GM20431 (cell line): Measurements from ENCODE around the gene IGF2BP3.

Source experiments
- in situ Hi-C: fragments of 300-500 bp; cut with MseI, MboI; formaldehyde crosslinking; loops from one replicate; pipeline ENCODE4 v1.15.0; 2020; ENCODE audit warnings: low sequenced_read_pairs; ENCODE audit not compliant: unreplicated experiment

The IGF2BP3 gene

DNA sequence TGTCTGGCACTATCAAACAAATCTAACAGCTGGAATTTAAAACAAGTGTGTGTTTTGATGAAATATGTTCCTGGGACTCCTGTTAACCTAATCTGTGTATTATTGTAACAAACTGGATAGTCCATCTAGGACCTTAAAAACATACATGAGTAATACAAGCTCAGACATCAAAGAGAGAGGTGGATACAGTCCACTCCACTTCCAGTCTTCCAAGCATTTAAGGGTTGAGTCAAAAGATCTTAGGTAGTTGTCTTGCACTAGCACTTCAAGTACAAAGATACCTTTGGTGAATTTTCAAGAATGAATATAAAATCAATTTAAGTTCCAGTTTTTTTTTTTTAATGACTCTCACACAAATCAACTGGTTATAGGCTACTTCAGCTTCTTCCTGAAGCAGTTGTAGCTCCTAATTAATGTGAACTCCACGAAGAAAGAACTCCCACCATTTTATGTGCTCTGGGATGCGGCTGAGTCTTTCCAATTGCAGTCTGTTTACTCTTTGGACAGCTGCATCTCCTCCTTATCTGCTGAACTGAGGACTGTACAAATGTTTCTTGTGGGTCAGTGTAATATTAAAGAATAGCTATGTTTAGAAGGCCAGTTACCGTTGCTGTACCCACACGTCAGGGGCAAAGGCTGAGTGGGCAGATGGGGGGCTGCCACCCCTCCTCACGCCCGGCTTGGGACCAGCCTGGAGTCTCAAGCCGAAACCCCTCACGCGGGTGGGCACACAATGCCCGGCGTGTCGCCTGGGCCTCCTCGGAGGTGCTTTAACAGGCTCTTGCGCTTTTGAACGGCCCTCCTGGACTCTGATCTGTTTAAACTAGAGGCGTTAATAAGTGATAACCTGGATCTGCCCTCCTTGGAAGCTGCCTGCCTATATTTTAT is 2.9 kb upstream of the IGF2BP3 start:
- in situ Hi-C loops, result no loop called here

- in situ Hi-C loops, result no loop called here
Measured at GRCh38 chr7:23472556-23472955, 2.3 kb upstream of the IGF2BP3 start.

- in situ Hi-C loops, result no loop called here
Measured at GRCh38 chr7:23472046-23472445, 1.8 kb upstream of the IGF2BP3 start.

- in situ Hi-C loops, result no loop called here
Measured at GRCh38 chr7:23471106-23471859, 992 bp upstream of the IGF2BP3 start.

- in situ Hi-C loops, result no loop called here
Measured at GRCh38 chr7:23469961-23470250, 385 bp downstream of the IGF2BP3 start.

DNA sequence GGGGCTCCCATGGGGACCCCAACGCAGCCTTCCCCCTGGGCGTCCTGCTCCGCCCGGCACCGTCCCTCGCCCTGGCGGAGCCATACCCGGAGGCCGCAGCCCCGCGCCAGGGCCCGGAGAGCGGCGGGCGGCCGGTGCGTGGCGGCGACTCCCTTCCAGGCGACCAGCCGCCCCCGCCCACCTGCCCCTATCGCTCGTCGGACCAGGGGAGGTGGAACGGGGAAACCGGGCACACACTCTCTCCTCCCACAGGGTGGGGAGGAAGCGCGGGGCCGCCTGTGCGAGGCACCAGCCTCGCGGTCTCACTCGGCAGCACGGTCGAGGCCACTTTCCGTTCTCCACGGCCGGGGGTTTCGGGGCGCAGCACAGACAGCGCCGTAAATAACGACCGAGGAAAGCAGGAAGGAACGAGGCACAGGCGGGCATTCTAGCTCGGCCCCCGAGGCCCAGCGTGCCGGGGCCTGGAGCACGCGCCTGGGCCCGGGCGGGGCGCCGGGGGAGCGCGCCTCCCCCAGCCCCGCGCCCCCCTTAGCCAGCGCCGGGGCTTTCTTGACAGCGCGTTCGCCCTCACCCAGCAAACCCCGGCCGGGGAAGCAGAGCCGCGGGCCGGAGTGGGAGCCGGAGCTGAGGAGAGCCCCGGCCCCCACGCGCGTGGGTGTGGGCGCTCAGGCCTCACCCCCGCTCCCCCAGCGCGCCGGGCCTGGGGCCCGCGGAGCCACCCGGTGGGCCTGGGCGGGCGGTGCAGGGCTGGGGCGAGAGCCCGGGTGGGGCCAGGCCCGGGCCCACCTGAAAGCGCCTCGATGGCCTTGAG is 936 bp downstream of the IGF2BP3 start:
- in situ Hi-C loops, result no loop called here

DNA sequence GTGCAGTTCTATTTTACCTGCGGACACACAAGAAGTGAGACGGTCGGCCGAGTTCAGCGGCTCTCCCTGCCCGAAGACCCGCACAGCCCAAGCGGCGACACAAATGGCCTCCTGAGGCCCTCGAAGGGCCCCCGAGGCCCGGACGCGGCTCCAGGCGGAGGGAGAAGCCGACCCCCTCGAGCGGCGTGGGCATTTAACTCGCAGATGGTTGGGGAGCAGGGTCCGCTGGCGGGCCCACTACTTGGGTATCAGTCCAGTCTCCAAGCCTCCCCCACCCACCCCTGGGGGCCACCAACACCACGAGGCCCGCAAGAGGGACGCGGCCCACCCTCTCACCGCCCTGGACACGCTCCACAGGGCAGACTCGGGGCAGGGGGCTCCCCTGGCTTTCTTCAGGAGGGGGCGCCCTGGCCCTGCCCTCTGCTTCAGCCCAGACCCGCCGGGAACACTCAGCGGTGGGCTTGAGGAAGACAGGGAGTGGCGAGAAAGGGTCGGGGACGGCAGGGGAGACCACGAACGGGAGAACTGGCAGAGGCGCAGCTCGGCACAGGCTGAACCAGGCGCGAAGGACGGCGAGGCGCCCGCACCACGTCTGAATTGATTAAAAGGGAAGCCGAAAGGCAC is 1.7 kb downstream of the IGF2BP3 start:
- in situ Hi-C loops, result no loop called here

DNA sequence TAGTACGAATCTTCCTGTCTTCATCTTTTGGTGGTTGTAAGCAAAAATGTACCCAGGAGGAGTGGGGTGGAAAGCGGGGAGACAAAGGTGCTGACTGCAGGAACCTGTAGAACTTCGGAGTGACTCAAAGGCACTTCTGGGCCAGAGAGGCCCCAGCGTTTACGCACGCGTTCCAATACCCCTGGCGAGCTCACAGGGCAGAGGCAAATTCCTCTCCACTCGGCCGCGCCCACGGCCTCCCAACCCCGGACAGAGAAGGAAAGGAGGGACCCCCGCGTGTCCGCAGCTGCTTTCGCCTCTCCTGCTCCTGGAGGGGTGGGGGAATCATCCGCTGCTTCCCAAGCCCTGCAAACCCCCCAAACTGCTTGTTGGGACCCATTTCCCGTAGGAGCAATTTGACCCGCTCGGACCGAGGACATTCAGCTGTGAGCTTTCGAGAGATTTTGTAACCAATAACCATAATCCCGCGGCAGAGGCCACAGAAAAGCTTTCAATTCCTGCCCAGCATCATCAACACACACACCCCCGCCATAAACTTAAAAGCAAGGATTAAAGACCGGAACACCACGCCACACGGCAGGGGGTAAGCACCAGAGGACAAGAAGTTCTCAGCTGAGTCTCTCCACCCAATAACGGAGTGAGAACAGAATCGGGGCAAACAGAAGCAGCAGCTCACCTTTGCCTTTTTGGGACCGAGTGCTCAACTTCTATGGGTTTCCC is 2.3 kb downstream of the IGF2BP3 start:
- in situ Hi-C loops, result no loop called here

GRCh38 chr7:23467291-23467805 is 2.9 kb downstream of the IGF2BP3 start:
- in situ Hi-C loops, result no loop called here

DNA sequence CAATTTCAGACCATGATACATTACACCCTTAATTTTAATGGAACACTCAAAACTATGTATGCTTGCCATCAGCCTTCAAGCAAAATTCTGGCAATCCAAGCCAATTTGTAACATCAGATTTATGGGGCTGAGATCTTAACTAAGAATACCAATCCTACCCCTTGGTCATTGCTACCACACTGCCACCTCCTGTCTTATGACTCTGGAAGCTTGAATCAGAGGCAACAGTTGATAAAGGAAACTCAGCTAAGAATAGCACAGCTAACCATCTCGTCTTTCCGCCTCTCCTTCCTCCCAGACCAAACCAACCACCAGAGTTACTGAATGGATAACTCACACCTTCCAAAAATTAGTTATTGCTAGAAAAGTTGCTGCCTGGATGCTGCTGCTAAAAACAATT is 7.4 kb downstream of the IGF2BP3 start:
- in situ Hi-C loops, result no loop called here

DNA sequence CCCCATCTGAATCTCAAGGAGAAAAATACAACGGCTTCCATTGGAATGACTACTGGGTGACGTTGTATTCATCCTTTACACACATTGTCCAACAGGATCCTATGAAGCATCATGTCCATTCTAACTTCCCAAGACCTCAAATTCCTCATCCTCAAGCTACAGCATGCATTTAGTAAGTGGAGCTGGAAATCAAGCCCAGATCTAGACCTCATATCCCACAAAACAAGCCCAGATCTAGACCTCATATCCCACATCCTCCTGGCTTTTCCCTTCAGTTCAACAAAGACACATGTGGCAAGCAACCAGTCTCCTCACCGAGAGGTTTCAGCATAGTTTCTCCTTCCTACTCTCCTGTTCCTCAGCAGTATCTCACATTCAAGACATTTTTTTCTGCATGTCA is 12.2 kb downstream of the IGF2BP3 start:
- in situ Hi-C loops, result no loop called here

DNA sequence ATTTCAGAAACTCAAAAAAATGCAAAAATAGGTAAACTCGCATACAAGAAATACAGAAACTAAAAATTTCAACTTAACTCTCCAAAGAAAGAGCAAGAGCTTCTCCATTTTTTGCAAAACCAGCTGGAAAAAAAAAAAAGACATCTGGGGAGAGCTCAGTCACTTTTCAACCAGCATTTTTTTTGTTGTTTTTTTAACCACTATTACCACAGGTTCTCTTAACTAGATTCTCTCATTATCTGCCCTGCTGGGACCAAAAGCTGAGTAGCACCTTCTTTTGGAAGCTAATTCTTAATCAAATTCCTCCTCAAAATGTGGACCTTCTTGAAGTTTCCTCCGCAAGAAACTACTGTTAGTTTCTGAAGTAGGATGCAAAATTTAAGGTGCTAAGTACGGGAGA is 14.2 kb downstream of the IGF2BP3 start:
- in situ Hi-C loops, result no loop called here

- in situ Hi-C loops, result no loop called here
Measured at GRCh38 chr7:23454881-23455526, 15.3 kb downstream of the IGF2BP3 start.

DNA sequence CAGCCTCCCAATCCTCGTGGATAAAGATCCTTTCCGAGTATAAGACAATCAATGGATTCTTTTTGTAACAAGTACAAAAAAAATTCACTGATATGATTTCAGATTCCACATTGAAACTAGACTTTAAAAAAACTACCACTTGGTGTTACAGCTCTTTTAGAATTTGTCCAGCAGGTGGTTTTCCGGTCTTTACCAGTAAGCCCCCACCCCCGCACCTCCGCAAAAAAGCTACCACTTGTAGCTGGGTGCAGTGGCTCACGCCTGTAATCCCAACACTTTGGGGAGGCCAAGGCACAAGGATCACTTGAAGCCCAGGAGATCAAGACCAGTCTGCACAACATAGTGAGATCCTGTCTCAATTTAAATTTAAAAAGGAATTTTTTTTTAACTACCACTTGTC is 19.8 kb downstream of the IGF2BP3 start:
- in situ Hi-C loops, result no loop called here

- in situ Hi-C loops, result no loop called here
Measured at GRCh38 chr7:23449941-23450340, 20.4 kb downstream of the IGF2BP3 start.

- in situ Hi-C loops, result no loop called here
Measured at GRCh38 chr7:23445326-23445725, 25.0 kb downstream of the IGF2BP3 start.

DNA sequence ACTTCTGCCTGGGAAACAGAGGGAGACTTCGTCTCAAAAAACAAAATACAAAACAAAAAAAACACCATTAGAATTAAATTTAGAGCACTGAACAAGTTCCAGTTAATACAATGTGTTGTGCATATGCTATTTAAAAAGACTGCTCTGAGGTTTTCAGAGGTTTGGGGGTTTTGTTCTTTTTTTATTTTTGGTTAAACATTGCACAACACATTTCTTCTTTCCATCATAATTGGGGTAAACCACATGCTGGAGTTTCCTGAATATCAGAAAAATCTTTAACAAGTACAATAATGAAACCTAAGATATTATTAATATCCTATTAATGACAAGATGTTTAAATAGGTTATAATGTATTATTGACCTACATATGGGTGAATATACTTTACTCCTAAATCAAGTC is 26.3 kb downstream of the IGF2BP3 start:
- in situ Hi-C loops, result no loop called here

DNA sequence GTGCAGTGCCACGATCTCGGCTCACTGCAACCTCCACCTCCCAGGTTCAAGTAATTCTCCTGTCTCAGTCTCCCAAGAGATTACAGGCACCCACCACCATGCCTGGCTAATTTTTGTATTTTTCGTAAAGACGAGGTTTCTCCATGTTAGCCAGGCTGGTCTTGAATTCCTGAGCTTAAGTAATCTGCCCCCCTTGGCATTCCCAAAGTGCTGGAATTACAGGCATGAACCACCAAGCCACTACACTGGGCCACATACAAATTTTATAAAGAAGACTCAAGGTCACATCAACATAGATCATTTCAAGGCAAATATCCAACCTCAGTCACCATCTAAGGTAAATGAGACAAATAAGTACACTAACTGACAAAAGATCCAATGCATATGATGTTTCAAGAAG is 32.1 kb downstream of the IGF2BP3 start:
- in situ Hi-C loops, result no loop called here
